ENCODE data around the gene TBC1D14. TPM values are rescaled to one million over a fixed set of nuclear protein-coding genes. Genes with fewer than 3 reads are reported as not detected.

TBC1D14 gene
- total and polyA plus RNA-seq, 9 of the 15 experiments (the other 6 are each of a cell fraction or from before 2014, with no cell fraction given), result 2.1 to 59.6 (median 44.8) TPM

- no peak for TF ChIP-seq NONO (IDR thresholded peaks at IDR 0.05; ENCODE audit: low read depth in 2 of 2, low read length in 1 of 2)
- no peak for TF ChIP-seq PHF21A (IDR thresholded peaks at IDR 0.05; ENCODE audit: borderline replicate concordance, low read depth)
Observed at GRCh38 chr4:7003176-7003878, 93.7 kb downstream of the TBC1D14 start (continued).

GRCh38 chr4:7003879-7004240 lies 94.2 kb downstream of the TBC1D14 start:
- no peak for FAIRE-seq
- no peak for TF ChIP-seq ZNF24 (IDR thresholded peaks at IDR 0.05)
- TF ChIP-seq DMBX1 (CRISPR knock-in tag; IDR thresholded peaks at IDR 0.05; ENCODE audit: borderline replicate concordance), result no peak
- no peak for TF ChIP-seq ZFP1 (CRISPR knock-in tag; IDR thresholded peaks at IDR 0.05)
- TF ChIP-seq ATF1 (CRISPR knock-in tag; IDR thresholded peaks at IDR 0.05), result no peak
- TF ChIP-seq ATF1 (tag; IDR thresholded peaks at IDR 0.05), result no peak
- no peak for TF ChIP-seq EHMT2 (IDR thresholded peaks at IDR 0.05)
- no peak for TF ChIP-seq EZH2 (IDR thresholded peaks at IDR 0.05; ENCODE audit: borderline replicate concordance, low read depth, low read length)
- TF ChIP-seq, protein P1, sequence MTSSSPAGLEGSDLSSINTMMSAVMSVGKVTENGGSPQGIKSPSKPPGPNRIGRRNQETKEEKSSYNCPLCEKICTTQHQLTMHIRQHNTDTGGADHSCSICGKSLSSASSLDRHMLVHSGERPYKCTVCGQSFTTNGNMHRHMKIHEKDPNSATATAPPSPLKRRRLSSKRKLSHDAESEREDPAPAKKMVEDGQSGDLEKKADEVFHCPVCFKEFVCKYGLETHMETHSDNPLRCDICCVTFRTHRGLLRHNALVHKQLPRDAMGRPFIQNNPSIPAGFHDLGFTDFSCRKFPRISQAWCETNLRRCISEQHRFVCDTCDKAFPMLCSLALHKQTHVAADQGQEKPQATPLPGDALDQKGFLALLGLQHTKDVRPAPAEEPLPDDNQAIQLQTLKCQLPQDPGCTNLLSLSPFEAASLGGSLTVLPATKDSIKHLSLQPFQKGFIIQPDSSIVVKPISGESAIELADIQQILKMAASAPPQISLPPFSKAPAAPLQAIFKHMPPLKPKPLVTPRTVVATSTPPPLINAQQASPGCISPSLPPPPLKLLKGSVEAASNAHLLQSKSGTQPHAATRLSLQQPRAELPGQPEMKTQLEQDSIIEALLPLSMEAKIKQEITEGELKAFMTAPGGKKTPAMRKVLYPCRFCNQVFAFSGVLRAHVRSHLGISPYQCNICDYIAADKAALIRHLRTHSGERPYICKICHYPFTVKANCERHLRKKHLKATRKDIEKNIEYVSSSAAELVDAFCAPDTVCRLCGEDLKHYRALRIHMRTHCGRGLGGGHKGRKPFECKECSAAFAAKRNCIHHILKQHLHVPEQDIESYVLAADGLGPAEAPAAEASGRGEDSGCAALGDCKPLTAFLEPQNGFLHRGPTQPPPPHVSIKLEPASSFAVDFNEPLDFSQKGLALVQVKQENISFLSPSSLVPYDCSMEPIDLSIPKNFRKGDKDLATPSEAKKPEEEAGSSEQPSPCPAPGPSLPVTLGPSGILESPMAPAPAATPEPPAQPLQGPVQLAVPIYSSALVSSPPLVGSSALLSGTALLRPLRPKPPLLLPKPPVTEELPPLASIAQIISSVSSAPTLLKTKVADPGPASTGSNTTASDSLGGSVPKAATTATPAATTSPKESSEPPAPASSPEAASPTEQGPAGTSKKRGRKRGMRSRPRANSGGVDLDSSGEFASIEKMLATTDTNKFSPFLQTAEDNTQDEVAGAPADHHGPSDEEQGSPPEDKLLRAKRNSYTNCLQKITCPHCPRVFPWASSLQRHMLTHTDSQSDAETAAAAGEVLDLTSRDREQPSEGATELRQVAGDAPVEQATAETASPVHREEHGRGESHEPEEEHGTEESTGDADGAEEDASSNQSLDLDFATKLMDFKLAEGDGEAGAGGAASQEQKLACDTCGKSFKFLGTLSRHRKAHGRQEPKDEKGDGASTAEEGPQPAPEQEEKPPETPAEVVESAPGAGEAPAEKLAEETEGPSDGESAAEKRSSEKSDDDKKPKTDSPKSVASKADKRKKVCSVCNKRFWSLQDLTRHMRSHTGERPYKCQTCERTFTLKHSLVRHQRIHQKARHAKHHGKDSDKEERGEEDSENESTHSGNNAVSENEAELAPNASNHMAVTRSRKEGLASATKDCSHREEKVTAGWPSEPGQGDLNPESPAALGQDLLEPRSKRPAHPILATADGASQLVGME (CRISPR knock-in tag; IDR thresholded peaks at IDR 0.05), result no peak
- no peak for TF ChIP-seq MAFG (tag; conservative IDR thresholded peaks at IDR 0.05)
- no peak for TF ChIP-seq ADNP (tag; IDR thresholded peaks at IDR 0.05)
- TF ChIP-seq PCBP1 (IDR thresholded peaks at IDR 0.05; ENCODE audit: low read depth, low read length, poor library complexity, severe bottlenecking), result no peak
- no peak for TF ChIP-seq TAF9B (IDR thresholded peaks at IDR 0.05; ENCODE audit: partially characterized antibody)
- TF ChIP-seq ZKSCAN8 (CRISPR knock-in tag; IDR thresholded peaks at IDR 0.05), result no peak
- TF ChIP-seq MCM3 (IDR thresholded peaks at IDR 0.05), result no peak
- TF ChIP-seq HOXB6 (CRISPR knock-in tag; IDR thresholded peaks at IDR 0.05; ENCODE audit: borderline replicate concordance), result no peak
- TF ChIP-seq PRMT5 (CRISPR knock-in tag; IDR thresholded peaks at IDR 0.05), result no peak

More at GRCh38 chr4:7003879-7004240, 94.2 kb downstream of the TBC1D14 start:
- intact Hi-C loops (cut with micrococcal nuclease), result no loop called here
- H3K79me2 ChIP-seq (ENCODE audit: control insufficient read depth, insufficient read depth, low read length), result no peaks in the 10 kb centered on the region
- no peak for DNase-seq (ENCODE audit: extremely low read depth in 1 of 4, low spot score in 3 of 4)
- no peak overlapping the region for H3K9ac ChIP-seq (ENCODE audit: insufficient read depth in 1 of 2, low read depth in 2 of 2, low read length in 2 of 2)
- H3K27ac ChIP-seq (ENCODE audit: extremely low read depth, low read depth, low read length), result no peak overlapping the region
- H3K27me3 ChIP-seq (ENCODE audit: control insufficient read depth in 2 of 2, insufficient read depth in 2 of 2, low read length in 2 of 2), result no peaks in the 10 kb centered on the region
- peaks cover 95% of the 10 kb centered on the region for H3K36me3 ChIP-seq (ENCODE audit: control insufficient read depth, insufficient read depth, low read length)
- in situ Hi-C loops (cut with MboI), result no loop called here
- 90% methylated on average over 8 of the region's 8 CpGs for WGBS (ENCODE audit: insufficient coverage, low coverage, missing lambda C conversion rate)
- H3K9me3 ChIP-seq (replicated peaks; ENCODE audit: control insufficient read depth, insufficient read depth, low read depth, low read length), result no peaks in the 10 kb centered on the region
- no peak overlapping the region for H2AFZ ChIP-seq (ENCODE audit: low read depth, low read length)
- peaks cover 4 to 5% of the 10 kb centered on the region in 2 experiments; a peak in 3 of 5 replicates for H3K4me1 ChIP-seq (replicated peaks in 1 of 2; ENCODE audit: control insufficient read depth in 2 of 2, insufficient read depth in 2 of 2, low read length in 2 of 2)
- ChIA-PET POLR2A (interaction anchor here (0.8 kb wide), 1 partner anchor 15 kb away, joined by 3 read pairs; no protein-coding TSS in a partner anchor), CTCF (ENCODE audit: low intra/inter-chr PET ratio) (no interaction called here)
- no TSS peak for BruUV-seq (replicated peaks)
- H4K20me1 ChIP-seq (replicated peaks; ENCODE audit: control insufficient read depth, insufficient read depth, low read length), result 0 out of 2 replicates have a peak, but pooled peaks cover 5% of the 10 kb centered on the region
- no peak overlapping the region for H3K4me3 ChIP-seq
- no peak overlapping the region for H3K4me2 ChIP-seq (ENCODE audit: insufficient read depth, low read length)
- no peaks in the 10 kb centered on the region for H3K9me1 ChIP-seq (ENCODE audit: control insufficient read depth, insufficient read depth, low read length)
- ATAC-seq, result no peak

Measured in K562 (cell line).